HG03575 (cell line): ENCODE data around the gene SSTR3.

ENCODE experiments used
- ATAC-seq: cut with Tn5 transposase; IDR thresholded peaks from one replicate; pipeline ENCODE4 v1.9.1; 2021; ENCODE audit not compliant: unreplicated experiment, insufficient number of reproducible peaks, low FRiP score; ENCODE audit errors: extremely low read depth

Gene SSTR3

GRCh38 chr22:37186228-37186996 lies 25.9 kb downstream of the SSTR3 start:
- ATAC-seq: no peak

GRCh38 chr22:37185646-37186227 lies 26.5 kb downstream of the SSTR3 start:
- ATAC-seq: no peak

GRCh38 chr22:37184816-37185541 lies 27.3 kb downstream of the SSTR3 start:
- no peak for ATAC-seq

GRCh38 chr22:37184380-37184755 lies 27.9 kb downstream of the SSTR3 start:
- ATAC-seq: no peak

GRCh38 chr22:37183432-37184379 lies 28.6 kb downstream of the SSTR3 start:
- ATAC-seq: no peak

GRCh38 chr22:37182949-37183245 lies 29.4 kb downstream of the SSTR3 start:
- no peak for ATAC-seq

GRCh38 chr22:37182101-37182948 lies 30.0 kb downstream of the SSTR3 start:
- no peak for ATAC-seq

GRCh38 chr22:37181681-37182080 lies 30.6 kb downstream of the SSTR3 start:
- no peak for ATAC-seq

GRCh38 chr22:37180531-37181231 lies 31.6 kb downstream of the SSTR3 start:
- ATAC-seq: no peak

GRCh38 chr22:37179622-37180420 lies 32.5 kb downstream of the SSTR3 start:
- ATAC-seq: no peak

- no peak for ATAC-seq
Measured at GRCh38 chr22:37179126-37179470, 33.2 kb downstream of the SSTR3 start.

- ATAC-seq: no peak
Measured at GRCh38 chr22:37178350-37179125, 33.7 kb downstream of the SSTR3 start.

GRCh38 chr22:37177755-37178154 lies 34.5 kb downstream of the SSTR3 start:
- no peak for ATAC-seq

GRCh38 chr22:37177221-37177620 lies 35.1 kb downstream of the SSTR3 start:
- ATAC-seq: no peak

- ATAC-seq: no peak
Measured at GRCh38 chr22:37176464-37177061, 35.7 kb downstream of the SSTR3 start.
